ENCODE data around the gene ZNF207. TPM values are rescaled to one million over a fixed set of nuclear protein-coding genes. Genes with fewer than 3 reads are reported as not detected.
"Not testable (repeated sequence)": the region's sequence is repeated elsewhere in the genome, so short reads cannot be mapped to it uniquely, and the experiment has no call there.

ZNF207 gene
- total RNA-seq, 1 donor from 2014 or later: 169 TPM

DNA sequence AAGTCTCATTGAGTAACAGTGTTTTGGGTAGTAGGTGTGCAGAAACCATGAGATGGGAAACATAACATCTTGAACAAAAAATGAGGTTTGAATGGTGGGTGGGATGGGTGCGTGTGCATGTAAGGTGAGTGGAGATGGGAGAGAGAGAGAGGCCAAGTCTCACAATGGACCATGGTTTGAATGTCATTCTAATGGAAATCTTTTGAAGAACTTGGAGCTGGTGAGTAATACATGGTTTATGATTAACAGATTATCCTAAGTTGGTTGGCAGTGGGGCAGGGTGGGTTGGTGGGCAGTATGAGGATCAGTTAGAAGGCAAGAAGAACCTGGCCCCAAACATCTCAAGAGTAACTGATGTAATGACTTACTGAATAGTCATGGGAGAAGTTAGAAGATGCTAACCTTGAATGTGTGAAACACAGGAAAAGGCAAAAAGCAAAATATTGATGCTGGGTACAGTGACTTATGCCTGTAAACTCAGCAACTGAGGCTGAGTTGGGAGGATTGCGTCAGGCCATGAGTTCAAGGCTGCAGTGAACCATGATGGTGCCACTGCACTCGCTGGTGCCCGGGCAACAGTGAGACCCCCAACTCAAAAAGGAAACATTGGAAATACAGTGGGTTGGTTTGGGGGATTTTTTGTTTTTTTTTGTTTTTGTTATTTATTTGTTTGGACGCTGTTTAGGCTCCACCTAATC, 32.7 kb downstream of the ZNF207 start:
- intact Hi-C loops (cut with DNase I): no loop called here
- ATAC-seq (no peak), DNase-seq (ENCODE audit: low spot score) (no peak)

DNA sequence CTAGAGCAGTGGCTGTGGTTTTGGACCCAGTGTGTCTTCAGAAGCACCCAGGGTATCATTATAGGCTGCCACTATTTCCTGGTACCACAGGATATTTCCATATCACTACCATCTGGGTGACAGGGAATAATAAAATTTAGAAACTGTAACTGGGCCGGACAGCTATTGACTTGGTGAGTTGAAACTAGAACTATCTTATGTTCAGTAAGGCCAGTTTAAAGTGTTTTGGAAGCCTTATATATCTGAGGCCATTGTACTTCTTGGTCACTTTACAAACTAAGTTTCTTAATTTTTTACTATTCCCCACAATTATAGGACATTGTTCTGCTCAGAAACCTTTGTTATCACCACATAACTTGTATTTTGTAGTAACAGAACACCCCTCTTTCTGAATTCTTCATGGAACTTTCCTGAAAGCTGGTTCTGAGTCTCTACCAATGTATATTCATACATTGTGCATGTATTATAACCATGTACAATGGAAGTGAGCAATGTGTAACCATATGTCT, 34.0 kb downstream of the ZNF207 start:
- DNase-seq (ENCODE audit: low spot score) (no peak), ATAC-seq (no peak)
- intact Hi-C loops (cut with DNase I): no loop called here

DNA sequence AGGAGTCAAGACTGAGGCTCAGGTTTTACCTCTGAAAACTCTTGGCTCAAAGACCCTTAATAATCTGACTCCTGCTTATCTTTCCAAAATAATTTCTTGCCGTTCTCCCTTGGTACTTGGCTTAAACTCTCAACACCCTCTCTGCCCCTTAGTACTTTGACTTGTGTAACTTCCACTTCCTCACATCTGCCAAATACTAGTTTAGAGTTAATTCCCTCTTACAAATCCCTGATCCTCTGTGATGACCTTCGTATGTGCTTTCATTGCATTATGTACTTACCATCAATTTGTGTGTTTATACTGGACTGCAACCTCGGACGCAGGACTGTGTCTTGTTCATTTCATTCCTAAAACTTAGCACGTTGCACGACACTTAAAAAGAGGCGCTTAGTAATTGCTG, 35.2 kb downstream of the ZNF207 start:
- no peak for DNase-seq (ENCODE audit: low spot score)
- intact Hi-C loops (cut with DNase I): no loop called here
- no peak for ATAC-seq

DNA sequence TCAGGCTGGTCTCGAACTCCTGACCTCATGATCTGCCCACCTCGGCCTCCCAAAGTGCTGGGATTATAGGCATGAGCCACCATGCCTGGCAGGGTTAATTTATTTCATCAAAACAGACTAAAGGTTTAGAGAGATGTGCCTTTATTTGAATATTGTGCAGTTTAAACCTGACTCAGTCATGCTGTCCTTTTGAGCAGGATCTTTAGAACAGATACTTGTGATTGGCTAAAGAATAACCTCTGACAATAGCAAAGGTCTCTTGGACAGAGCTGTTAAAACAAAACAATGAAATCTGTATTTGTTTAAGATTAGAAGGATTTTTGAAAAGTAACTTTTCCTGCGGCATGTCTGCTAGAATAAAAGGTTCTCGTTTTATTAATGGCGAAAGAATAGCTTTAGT, 36.0 kb downstream of the ZNF207 start:
- no peak for DNase-seq (ENCODE audit: low spot score)
- no peak for ATAC-seq
- intact Hi-C loops (cut with DNase I): no loop called here

DNA sequence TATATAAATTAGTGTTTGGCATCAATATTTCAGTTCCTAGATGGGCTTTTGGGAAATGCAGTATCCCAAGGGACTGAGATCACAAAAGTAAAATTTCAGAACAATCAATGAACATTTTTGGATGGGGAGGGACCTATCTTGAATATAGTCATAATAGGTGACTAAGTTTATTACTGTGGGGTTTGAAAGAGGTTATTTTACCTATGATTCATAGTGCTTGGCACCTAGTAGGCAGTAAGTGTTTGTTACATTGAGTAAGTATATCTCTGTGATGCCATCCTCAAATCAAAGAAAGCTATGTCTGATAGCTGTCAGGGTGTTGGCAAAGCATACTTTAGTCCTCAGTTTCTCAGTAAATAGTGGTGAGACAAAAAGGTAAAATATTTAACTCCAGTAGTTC, 36.9 kb downstream of the ZNF207 start:
- ATAC-seq: no peak
- DNase-seq (ENCODE audit: low spot score): no peak
- intact Hi-C loops (cut with DNase I): no loop called here

DNA sequence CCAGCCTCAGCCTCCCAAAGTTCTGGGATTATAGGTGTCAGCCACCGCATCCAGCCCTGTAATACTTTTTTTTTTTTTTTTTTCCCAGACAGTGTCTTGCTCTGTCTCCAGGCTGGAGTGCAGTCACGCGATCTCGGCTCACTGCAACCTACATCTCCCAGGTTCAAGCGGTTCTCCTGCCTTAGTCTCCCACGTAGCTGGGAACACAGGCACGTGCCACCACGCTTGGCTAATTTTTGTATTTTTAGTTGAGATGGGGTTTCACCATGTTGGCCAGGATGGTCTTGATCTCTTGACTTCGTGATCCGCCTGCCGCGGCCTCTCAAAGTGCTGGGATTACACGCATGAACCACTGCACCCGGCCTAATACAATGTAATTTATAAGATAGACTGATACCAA, 38.2 kb downstream of the ZNF207 start:
- ATAC-seq; intact Hi-C loops (cut with DNase I); DNase-seq (ENCODE audit: low spot score): not testable (repeated sequence)

DNA sequence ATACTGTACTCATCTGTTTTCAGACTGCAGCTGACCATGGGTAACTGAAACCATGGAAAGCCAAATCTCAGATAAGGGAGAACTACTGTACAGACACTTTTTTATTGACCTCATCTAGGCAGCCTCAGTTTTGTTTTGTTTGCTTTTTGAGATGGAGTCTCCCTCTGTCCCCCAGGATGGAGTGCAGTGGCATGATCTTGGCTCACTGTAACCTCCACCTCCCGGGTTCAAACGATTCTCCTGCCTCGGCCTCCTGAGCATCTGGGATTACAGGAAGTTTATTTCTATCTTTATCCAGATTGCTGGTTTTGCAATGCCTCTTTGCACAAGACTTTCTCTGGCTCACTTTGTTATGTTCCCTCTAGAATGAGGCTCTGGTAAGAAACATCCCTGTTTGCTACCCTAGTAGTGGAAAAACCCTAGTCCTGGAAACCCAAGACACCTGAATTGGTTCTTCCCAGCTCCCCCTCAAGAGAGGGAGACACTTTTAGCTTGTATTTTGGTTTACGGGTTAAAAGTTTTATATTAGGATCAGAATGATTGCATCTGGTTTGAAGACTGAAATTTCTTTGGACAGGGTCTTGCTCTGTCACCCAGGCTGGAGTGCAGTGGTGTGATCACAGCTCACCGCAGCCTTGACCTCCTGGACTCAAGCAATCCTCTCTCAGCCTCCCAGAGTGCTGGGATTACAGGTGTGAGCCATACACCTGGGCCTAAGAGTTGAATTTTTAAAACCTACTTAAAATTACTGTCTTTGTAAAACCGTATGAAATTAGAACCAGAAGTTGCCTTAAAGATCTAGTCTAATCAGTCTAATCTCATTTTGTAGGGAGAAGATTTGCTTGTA, 38.9 kb downstream of the ZNF207 start:
- intact Hi-C loops (cut with DNase I): no loop called here
- DNase-seq (ENCODE audit: low spot score): no peak
- ATAC-seq: no peak

DNA sequence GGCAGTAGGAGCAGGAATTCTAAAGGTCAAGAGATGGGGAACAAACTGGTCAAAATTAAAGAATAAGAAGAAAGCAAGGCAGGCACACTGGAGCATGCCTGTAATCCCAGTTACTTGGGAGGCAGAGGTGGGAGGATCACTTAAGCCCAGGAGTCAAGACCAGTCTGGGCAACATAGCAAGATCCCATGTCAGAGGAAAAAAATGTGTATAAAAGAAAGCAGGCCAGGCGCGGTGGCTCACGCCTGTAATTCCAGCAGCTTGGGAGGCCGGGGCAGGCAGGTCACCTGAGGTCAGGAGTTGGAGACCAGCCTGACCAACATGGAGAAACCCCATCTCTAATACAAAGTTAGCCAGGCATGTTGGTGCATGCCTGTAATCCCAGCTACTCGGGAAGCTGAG, 43.9 kb downstream of the ZNF207 start:
- DNase-seq (ENCODE audit: low spot score): no peak
- ATAC-seq: no peak
- intact Hi-C loops (cut with DNase I): no loop called here

DNA sequence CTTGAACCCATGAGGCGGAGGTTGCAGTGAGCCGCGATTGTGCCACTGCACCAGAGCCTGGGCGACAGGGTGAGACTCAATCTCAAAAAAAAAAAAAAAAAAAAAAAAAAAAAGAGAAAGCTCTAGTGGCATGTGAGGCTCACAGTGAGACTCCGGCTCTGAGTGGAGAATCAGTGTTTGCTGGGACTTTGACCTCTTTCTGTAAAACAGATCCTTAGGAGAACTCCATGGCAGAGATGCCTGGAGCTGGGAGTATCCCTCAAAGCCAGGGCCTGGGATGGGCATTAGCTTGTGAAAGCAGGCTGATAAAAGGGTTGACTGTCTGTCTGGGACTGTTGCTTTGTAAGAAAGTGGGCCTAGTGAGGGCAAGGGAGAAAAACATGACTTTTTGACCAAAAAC, 46.4 kb downstream of the ZNF207 start:
- DNase-seq (ENCODE audit: low spot score) (no peak), ATAC-seq (no peak)
- intact Hi-C loops (cut with DNase I): no loop called here

DNA sequence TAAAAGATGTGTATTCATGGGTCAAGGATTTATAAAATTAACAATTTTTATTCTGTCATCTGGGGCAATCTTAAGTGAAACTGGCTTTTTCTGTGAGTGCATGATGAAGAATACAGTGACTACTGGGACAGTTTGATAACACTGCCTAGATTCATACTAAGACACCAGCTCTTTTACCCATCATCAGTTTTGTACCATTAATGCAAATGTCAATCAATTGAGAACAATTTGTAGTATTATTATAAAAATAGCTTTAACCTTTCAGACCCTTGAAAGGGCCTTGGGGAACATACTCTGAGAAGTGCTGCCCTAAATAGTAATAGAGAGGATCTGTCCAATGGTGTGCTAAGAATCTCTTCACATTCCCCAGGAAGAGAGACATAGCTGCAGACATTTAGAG, 49.0 kb downstream of the ZNF207 start:
- no peak for DNase-seq (ENCODE audit: low spot score)
- intact Hi-C loops (cut with DNase I): no loop called here
- ATAC-seq: no peak

DNA sequence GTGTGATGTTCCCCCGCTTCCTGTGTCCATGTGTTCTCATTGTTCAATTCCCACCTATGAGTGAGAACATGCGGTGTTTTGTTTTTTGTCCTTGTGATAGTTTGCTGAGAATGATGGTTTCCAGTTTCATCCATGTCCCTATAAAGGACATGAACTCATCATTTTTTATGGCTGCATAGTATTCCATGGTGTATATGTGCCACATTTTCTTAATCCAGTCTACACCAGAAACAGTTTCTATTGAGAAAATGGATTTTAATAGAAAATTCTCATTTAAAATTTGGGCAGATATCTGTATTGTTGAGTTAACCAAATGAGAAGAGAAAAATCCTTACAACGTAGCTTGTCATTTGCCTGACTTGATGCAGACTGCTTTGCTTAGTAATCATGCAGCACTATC, 60.1 kb downstream of the ZNF207 start:
- ATAC-seq; intact Hi-C loops (cut with DNase I); DNase-seq (ENCODE audit: low spot score): not testable (repeated sequence)

DNA sequence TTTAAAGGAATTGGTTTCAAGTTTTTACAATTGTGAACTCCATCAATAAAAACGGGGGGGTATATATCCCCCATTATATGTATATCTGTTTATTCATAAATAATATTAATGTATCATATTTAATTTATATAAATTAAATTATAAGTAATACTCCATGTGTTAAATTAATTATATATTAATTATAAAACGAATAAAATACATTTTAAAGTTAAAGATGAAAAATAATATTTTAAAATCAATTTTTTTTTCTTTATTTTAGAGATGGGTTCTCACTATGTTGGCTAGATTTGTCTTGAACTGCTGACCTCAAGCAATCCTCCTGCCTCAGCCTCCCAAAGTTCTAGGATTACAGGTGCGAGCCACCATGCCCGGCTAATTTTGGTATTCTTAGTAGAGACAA, 76.9 kb downstream of the ZNF207 start:
- intact Hi-C loops (cut with DNase I): no loop called here
- ATAC-seq (no peak), DNase-seq (ENCODE audit: low spot score) (no peak)

DNA sequence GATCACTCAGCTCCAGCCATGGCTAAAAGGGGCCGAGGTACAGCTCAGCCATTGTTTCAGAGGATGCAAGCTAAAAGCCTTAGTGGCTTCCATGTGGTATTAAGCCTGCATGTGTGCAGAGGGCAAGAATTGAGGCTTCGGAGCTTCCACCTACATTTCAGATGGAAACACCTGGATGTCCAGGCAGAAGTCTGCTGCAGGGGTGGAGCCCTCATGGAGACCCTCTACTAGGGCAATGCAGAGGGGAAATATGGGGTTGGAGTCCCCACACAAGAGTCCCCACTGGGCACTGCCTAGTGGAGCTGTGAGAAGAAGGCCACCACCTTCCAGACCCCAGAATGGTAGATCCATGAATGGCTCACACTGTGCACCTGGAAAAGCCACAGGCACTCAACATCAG, 79.6 kb downstream of the ZNF207 start:
- intact Hi-C loops (cut with DNase I): no loop called here
- no peak for DNase-seq (ENCODE audit: low spot score)
- ATAC-seq: no peak

Small RNAs within 50 kb of the gene (microRNA-seq; reads per million reads assigned to microRNA genes)
- gene MIR632: 2.5 reads per million

Other genes with a start within 250 kb of the ZNF207 start
- 50.4 TPM for gene RHOT1, start 207.7 kb upstream of the ZNF207 start, total RNA-seq
- 1.1 TPM for gene RHBDL3, start 84.3 kb upstream of the ZNF207 start, total RNA-seq
- gene C17orf75, start 8.0 kb upstream of the ZNF207 start, total RNA-seq: 12.1 TPM
- 58.8 TPM for gene PSMD11, start 94.4 kb downstream of the ZNF207 start, total RNA-seq
- 1.3 TPM for gene CDK5R1, start 136.8 kb downstream of the ZNF207 start, total RNA-seq